Thyroid gland (tissue), 4 donors: Measurements from ENCODE around the gene SMIM14.

Experiments
- POLR2A ChIP-seq, 2 donors: fragments of 450-650 bp; IDR thresholded peaks; one replicate each; pipeline ENCODE4 v1.6.1; 2017; ENCODE audit warnings: antibody characterized with exemption in 2 of 2, mild to moderate bottlenecking in 2 of 2, moderate library complexity in 1 of 2
- TF ChIP-seq, protein P1 (sequence below), 6 experiments: fragments of 200-600 bp in 3 of 6; fragments of 450-650 bp in 3 of 6; sonication (generic) in 3 of 6; IDR thresholded peaks; one replicate each; pipeline ENCODE4 v1.5.1; 2016 to 2019; ENCODE audit warnings: antibody characterized with exemption in 6 of 6, mild to moderate bottlenecking in 2 of 6, inconsistent platforms in 1 of 6, moderate library complexity in 1 of 6

DNA sequence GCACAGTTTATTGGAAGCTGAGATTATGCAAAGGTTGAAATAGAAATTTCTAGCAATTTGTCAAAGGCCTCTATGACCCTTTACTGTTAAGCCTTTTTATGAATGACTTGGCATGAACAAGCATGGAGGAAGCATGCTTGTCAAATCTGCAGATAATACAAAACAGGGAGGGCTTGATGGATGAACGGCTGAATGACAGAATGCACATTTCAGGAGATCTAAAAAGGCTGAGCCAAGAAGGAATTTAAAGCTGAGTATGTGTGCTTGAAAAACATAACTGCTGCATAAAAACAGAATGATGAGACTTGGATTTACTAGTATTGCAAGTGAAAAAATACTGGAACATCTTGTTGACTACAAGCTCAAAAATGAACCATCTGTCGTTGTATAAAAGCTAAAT is 30.2 kb upstream of the SMIM14 start:
- TF ChIP-seq, protein P1, sequence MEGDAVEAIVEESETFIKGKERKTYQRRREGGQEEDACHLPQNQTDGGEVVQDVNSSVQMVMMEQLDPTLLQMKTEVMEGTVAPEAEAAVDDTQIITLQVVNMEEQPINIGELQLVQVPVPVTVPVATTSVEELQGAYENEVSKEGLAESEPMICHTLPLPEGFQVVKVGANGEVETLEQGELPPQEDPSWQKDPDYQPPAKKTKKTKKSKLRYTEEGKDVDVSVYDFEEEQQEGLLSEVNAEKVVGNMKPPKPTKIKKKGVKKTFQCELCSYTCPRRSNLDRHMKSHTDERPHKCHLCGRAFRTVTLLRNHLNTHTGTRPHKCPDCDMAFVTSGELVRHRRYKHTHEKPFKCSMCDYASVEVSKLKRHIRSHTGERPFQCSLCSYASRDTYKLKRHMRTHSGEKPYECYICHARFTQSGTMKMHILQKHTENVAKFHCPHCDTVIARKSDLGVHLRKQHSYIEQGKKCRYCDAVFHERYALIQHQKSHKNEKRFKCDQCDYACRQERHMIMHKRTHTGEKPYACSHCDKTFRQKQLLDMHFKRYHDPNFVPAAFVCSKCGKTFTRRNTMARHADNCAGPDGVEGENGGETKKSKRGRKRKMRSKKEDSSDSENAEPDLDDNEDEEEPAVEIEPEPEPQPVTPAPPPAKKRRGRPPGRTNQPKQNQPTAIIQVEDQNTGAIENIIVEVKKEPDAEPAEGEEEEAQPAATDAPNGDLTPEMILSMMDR (IDR thresholded peaks at IDR 0.05), result no peak
- no peak for TF ChIP-seq POLR2A (IDR thresholded peaks at IDR 0.05)
